Osteoblast (primary cell): ENCODE data around the gene EDEM3. TPM values are rescaled to one million over a fixed set of nuclear protein-coding genes. Genes with fewer than 3 reads are reported as not detected.

Experiments used
- DNase-seq: peaks from one replicate; pipeline ENCODE4 v3.0.0; 2011; ENCODE audit warnings: low spot score, mixed read lengths; ENCODE audit not compliant: insufficient read length; ENCODE audit errors: missing footprints
- H2AFZ ChIP-seq: 2 replicates; pipeline ENCODE4 v1.6.0; 2011; ENCODE audit warnings: mild to moderate bottlenecking, low read length
- H3K27ac ChIP-seq: 2 replicates; pipeline ENCODE4 v1.5.1; 2011; ENCODE audit warnings: mild to moderate bottlenecking, low read depth, low read length, moderate library complexity
- H3K27me3 ChIP-seq: 2 replicates; pipeline ENCODE4 v1.6.0; 2012; ENCODE audit warnings: mild to moderate bottlenecking, control low read depth, inconsistent platforms, low read length, moderate library complexity; ENCODE audit not compliant: insufficient read depth
- H3K36me3 ChIP-seq: 2 replicates; pipeline ENCODE4 v1.5.1; 2011; ENCODE audit warnings: mild to moderate bottlenecking, low read length, control low read depth, moderate library complexity; ENCODE audit not compliant: insufficient read depth
- H3K4me1 ChIP-seq: 2 replicates; pipeline ENCODE4 v1.5.1; 2011; ENCODE audit warnings: mild to moderate bottlenecking, low read length, control low read depth, moderate library complexity; ENCODE audit not compliant: insufficient read depth
- H3K4me2 ChIP-seq: 2 replicates; pipeline ENCODE4 v1.6.0; 2011; ENCODE audit warnings: mild to moderate bottlenecking, low read length; ENCODE audit not compliant: insufficient read depth
- H3K4me3 ChIP-seq: fragments of 200-600 bp; sonication (generic); 3 replicates; pipeline ENCODE4 v1.5.1; 2012; ENCODE audit warnings: mild to moderate bottlenecking, low read length, inconsistent platforms; ENCODE audit not compliant: insufficient read depth
- H3K79me2 ChIP-seq: 2 replicates; pipeline ENCODE4 v1.6.0; 2012; ENCODE audit warnings: mild to moderate bottlenecking, low read length, control low read depth, inconsistent platforms; ENCODE audit not compliant: insufficient read depth
- H3K9me3 ChIP-seq: 2 replicates; pipeline ENCODE4 v1.5.1; 2011; ENCODE audit warnings: low read depth, low read length, control low read depth
- H4K20me1 ChIP-seq: 2 replicates; pipeline ENCODE4 v1.6.0; 2012; ENCODE audit warnings: mild to moderate bottlenecking, low read length, control low read depth; ENCODE audit not compliant: insufficient read depth
- CTCF ChIP-seq: IDR thresholded peaks from 2 replicates; pipeline ENCODE4 v1.5.1; 2011; ENCODE audit warnings: mild to moderate bottlenecking, low read depth, low read length, moderate library complexity; ENCODE audit errors: extremely low read depth
- total RNA-seq: library from RNA; depleted of rRNA; stranded (reverse); fragments of >200 nt; gene quantifications from 2 replicates; pipeline ENCODE4 v1.2.3, GENCODE V29; 2012

Gene EDEM3
- total RNA-seq, 1 donor = 43.1 TPM

GRCh38 chr1:184658055-184658454 is 96.6 kb downstream of the EDEM3 start:
- Histone ChIP-seq H2AFZ (no peak overlapping the region), H3K4me3 (no peak overlapping the region), H4K20me1 (no peaks in the 10 kb centered on the region), H3K27ac (no peak overlapping the region), H3K9me3 (no peaks in the 10 kb centered on the region), H3K36me3 (no peaks in the 10 kb centered on the region), H3K4me1 (no peaks in the 10 kb centered on the region), H3K4me2 (no peak overlapping the region), H3K79me2 (no peaks in the 10 kb centered on the region), H3K27me3 (no peaks in the 10 kb centered on the region)
- DNase-seq = no peak
- TF ChIP-seq CTCF = no peak

- Histone ChIP-seq H3K36me3 (no peaks in the 10 kb centered on the region), H3K27me3 (no peaks in the 10 kb centered on the region), H3K9me3 (no peaks in the 10 kb centered on the region), H3K4me3 (no peak overlapping the region), H3K4me1 (no peaks in the 10 kb centered on the region), H2AFZ (no peak overlapping the region), H3K4me2 (no peak overlapping the region), H3K79me2 (no peaks in the 10 kb centered on the region), H4K20me1 (no peaks in the 10 kb centered on the region), H3K27ac (no peak overlapping the region)
- DNase-seq = no peak
- TF ChIP-seq CTCF = no peak
Observed at GRCh38 chr1:184656221-184656620, 98.4 kb downstream of the EDEM3 start.

DNA sequence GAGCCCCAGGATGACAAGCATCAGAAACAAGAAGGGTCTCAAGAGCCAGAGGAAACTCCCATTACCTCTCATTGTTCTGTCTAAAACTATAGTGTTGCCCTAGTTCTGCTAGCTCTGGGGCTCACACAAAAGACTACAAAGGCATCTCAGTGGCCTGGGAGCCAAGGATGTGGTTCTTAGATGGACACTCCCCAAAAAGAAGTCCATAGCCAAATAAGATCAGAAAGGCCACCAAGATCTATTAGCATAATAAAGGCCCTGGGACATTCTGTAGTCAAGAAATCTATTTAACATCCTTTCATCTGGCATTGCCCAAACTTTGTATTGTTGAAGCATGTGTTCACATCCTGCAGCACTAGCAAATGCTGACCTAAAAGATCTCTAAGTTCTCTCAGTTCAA is 99.5 kb downstream of the EDEM3 start:
- peaks cover 1% of the 10 kb centered on the region for H3K27me3 ChIP-seq
- TF ChIP-seq CTCF = no peak
- H2AFZ ChIP-seq = no peak overlapping the region
- H3K79me2 ChIP-seq = no peaks in the 10 kb centered on the region
- H3K4me2 ChIP-seq = no peak overlapping the region
- H3K4me1 ChIP-seq = no peaks in the 10 kb centered on the region
- no peaks in the 10 kb centered on the region for H4K20me1 ChIP-seq
- H3K9me3 ChIP-seq = no peaks in the 10 kb centered on the region
- H3K27ac ChIP-seq = no peak overlapping the region
- H3K4me3 ChIP-seq = no peak overlapping the region
- DNase-seq = no peak
- H3K36me3 ChIP-seq = no peaks in the 10 kb centered on the region

DNA sequence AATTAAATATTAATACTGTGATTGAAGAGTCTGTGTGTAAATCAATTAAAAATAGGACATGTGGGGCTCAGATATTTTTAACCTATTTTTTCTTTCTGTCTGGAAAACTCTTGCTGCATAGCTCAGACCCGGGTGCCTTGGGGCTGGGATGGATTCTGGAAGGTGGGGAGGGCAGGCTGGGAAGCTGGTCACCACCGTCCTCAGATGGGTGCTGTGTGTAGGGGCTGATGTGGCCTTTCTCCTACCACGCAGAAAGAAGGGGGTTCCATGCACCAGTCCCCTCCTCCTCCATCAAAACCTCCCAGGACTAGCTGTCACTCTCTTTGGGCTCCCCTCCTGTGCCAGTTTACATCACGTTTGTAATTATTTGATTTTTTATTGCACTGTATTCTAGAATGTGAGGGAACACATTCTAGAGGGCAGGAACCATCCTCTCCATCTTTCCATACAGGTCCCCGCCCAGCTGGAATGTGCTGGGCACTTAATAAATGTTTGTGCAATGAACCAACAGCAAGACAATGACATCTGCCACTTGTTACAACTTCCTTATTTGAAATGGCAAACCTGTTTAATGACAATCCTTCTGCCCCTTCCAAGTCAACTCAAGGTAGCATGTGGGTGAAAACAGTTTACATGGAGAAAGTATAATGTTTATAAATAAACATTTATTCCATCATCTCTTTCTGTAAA is 104.3 kb downstream of the EDEM3 start:
- Histone ChIP-seq H3K9me3 (no peaks in the 10 kb centered on the region), H3K36me3 (no peaks in the 10 kb centered on the region), H3K4me3 (no peak overlapping the region), H3K27me3 (peaks cover 7% of the 10 kb centered on the region), H2AFZ (no peak overlapping the region), H3K27ac (no peak overlapping the region), H3K4me1 (peaks cover 7% of the 10 kb centered on the region), H3K4me2 (no peak overlapping the region), H4K20me1 (no peaks in the 10 kb centered on the region), H3K79me2 (no peaks in the 10 kb centered on the region)
- no peak for TF ChIP-seq CTCF
- DNase-seq = no peak
